Calu3 (cell line): ENCODE measurements around the gene MEA1. TPM values are rescaled to one million over a fixed set of nuclear protein-coding genes. Genes with fewer than 3 reads are reported as not detected.
A peak's percentile ranks its signal among the peaks of the same experiment; 100 is the strongest.

Source experiments
- BruUV-seq: library from RNA; stranded (reverse); fragments of 400-500 nt; replicated peaks from 2 replicates; lab custom pipeline; 2021; lab: Mats Ljungman, UMichigan
- CTCF ChIA-PET: fragments of 300-600 bp; sonication (Branson Sonifier 250); formaldehyde crosslinking; loops from one replicate; lab custom pipeline; 2022; ENCODE audit warnings: antibody characterized with exemption; lab: Charles Lee
- DNase-seq: peaks from one replicate; pipeline ENCODE4 v3.0.0; 2022
- H3K27ac Mint-ChIP-seq: one replicate; pipeline ENCODE4 v1.8.0; 2022; ENCODE audit warnings: mixed read lengths; ENCODE audit not compliant: unreplicated experiment
- H3K27me3 Mint-ChIP-seq: one replicate; pipeline ENCODE4 v1.8.0; 2022; ENCODE audit warnings: mixed read lengths; ENCODE audit not compliant: unreplicated experiment
- H3K36me3 Mint-ChIP-seq: one replicate; pipeline ENCODE4 v1.8.0; 2022; ENCODE audit warnings: mild to moderate bottlenecking, moderate library complexity, mixed read lengths; ENCODE audit not compliant: insufficient read depth, unreplicated experiment
- H3K4me1 Mint-ChIP-seq: one replicate; pipeline ENCODE4 v1.8.0; 2022; ENCODE audit warnings: mild to moderate bottlenecking, low read depth, mixed read lengths; ENCODE audit not compliant: unreplicated experiment
- H3K4me3 Mint-ChIP-seq: one replicate; pipeline ENCODE4 v1.8.0; 2022; ENCODE audit warnings: mild to moderate bottlenecking, low read depth, moderate library complexity, mixed read lengths; ENCODE audit not compliant: unreplicated experiment
- H3K9me3 Mint-ChIP-seq: one replicate; pipeline ENCODE4 v1.8.0; 2022; ENCODE audit warnings: low read depth, mixed read lengths; ENCODE audit not compliant: unreplicated experiment
- CTCF ChIP-seq: fragments of 200-600 bp; IDR thresholded peaks from one replicate; pipeline ENCODE4 v1.8.0; 2022; ENCODE audit warnings: antibody characterized with exemption; ENCODE audit not compliant: unreplicated experiment
- intact Hi-C: fragments of 100-400 bp; cut with micrococcal nuclease; formaldehyde crosslinking; loops from one replicate; pipeline ENCODE4 v1.10.0; 2022; ENCODE audit not compliant: unreplicated experiment
- total RNA-seq: library from RNA; stranded (reverse); gene quantifications from 2 replicates; pipeline ENCODE4 v1.2.3, GENCODE V29; 2022

Gene MEA1
- total RNA-seq, 1 experiment from 2014 or later = 115 TPM

GRCh38 chr6:42971746-42972327 is 41.9 kb downstream of the MEA1 start:
- Mint-ChIP-seq H3K27ac (no peak overlapping the region), H3K27me3 (no peaks in the 10 kb centered on the region), H3K36me3 (peaks cover 25% of the 10 kb centered on the region), H3K4me1 (peaks cover 22% of the 10 kb centered on the region), H3K4me3 (no peak overlapping the region), H3K9me3 (no peaks in the 10 kb centered on the region)
- intact Hi-C loops = no loop called here
- no peak for DNase-seq
- no TSS peak for BruUV-seq
- CTCF ChIA-PET = interaction anchor here (0.7 to 1.3 kb wide), 4 partner anchors 12 to 36 kb away, joined by 3 to 7 read pairs (median 4); partner anchors contain the start of gene PPP2R5D
- no peak for TF ChIP-seq CTCF

GRCh38 chr6:42970871-42971612 is 42.7 kb downstream of the MEA1 start:
- H3K27ac Mint-ChIP-seq = no peak overlapping the region
- H3K27me3 Mint-ChIP-seq = no peaks in the 10 kb centered on the region
- BruUV-seq = no TSS peak
- peaks cover 18% of the 10 kb centered on the region for H3K36me3 Mint-ChIP-seq
- no peak for TF ChIP-seq CTCF
- H3K4me1 Mint-ChIP-seq = peaks cover 18% of the 10 kb centered on the region
- intact Hi-C loops = no loop called here
- peak; percentile 15 for DNase-seq
- no peaks in the 10 kb centered on the region for H3K9me3 Mint-ChIP-seq
- CTCF ChIA-PET = interaction anchor here (0.6 to 1.4 kb wide), 5 partner anchors 13 to 230 kb away, joined by 3 to 5 read pairs (median 3); partner anchors contain the start of gene PPP2R5D
- no peak overlapping the region for H3K4me3 Mint-ChIP-seq

- H3K9me3 Mint-ChIP-seq = no peaks in the 10 kb centered on the region
- peaks cover 14% of the 10 kb centered on the region for H3K36me3 Mint-ChIP-seq
- H3K4me1 Mint-ChIP-seq = peaks cover 18% of the 10 kb centered on the region
- CTCF ChIA-PET = interaction anchor here (1.4 kb wide), 1 partner anchor 31 kb away, joined by 3 read pairs; no protein-coding TSS in a partner anchor
- no TSS peak for BruUV-seq
- intact Hi-C loops = no loop called here
- no peak overlapping the region for H3K27ac Mint-ChIP-seq
- no peaks in the 10 kb centered on the region for H3K27me3 Mint-ChIP-seq
- no peak for TF ChIP-seq CTCF
- no peak for DNase-seq
- no peak overlapping the region for H3K4me3 Mint-ChIP-seq
Measured at GRCh38 chr6:42969934-42970333, 43.8 kb downstream of the MEA1 start.

GRCh38 chr6:42969431-42969830 is 44.3 kb downstream of the MEA1 start:
- BruUV-seq = no TSS peak
- no peaks in the 10 kb centered on the region for H3K9me3 Mint-ChIP-seq
- no peak overlapping the region for H3K4me3 Mint-ChIP-seq
- no peaks in the 10 kb centered on the region for H3K27me3 Mint-ChIP-seq
- H3K27ac Mint-ChIP-seq = no peak overlapping the region
- no peak for TF ChIP-seq CTCF
- CTCF ChIA-PET = no interaction called here
- no peak for DNase-seq
- intact Hi-C loops = no loop called here
- peaks cover 12% of the 10 kb centered on the region for H3K36me3 Mint-ChIP-seq
- peaks cover 18% of the 10 kb centered on the region for H3K4me1 Mint-ChIP-seq
